ENCODE measurements around the gene FMN1.

Gene FMN1

GRCh38 chr15:33194704-33195670 lies at the start of gene FMN1:
Gene FMN1, minus strand, starts transcription at chr15:33194714. Its CDS starts 39,800 bp downstream, at chr15:33154914.
- peak; percentile 85 for DNase-seq (ENCODE audit: low read depth)

GRCh38 chr15:33243869-33244268 lies 49.4 kb upstream of the FMN1 start:
- no peak for DNase-seq (ENCODE audit: low read depth)

GRCh38 chr15:33243393-33243792 lies 48.9 kb upstream of the FMN1 start:
- no peak for DNase-seq (ENCODE audit: low read depth)

- DNase-seq (ENCODE audit: low read depth) = no peak
These were observed 48.2 kb upstream of the FMN1 start for GRCh38 chr15:33242669-33243191.

GRCh38 chr15:33242165-33242564 lies 47.7 kb upstream of the FMN1 start:
- no peak for DNase-seq (ENCODE audit: low read depth)

- no peak for DNase-seq (ENCODE audit: low read depth)
These were observed 42.5 kb upstream of the FMN1 start for GRCh38 chr15:33236841-33237509.

- no peak for DNase-seq (ENCODE audit: low read depth)
These were observed 39.5 kb upstream of the FMN1 start for GRCh38 chr15:33234020-33234461.

- peak; percentile 23 for DNase-seq (ENCODE audit: low read depth)
These were observed 32.2 kb upstream of the FMN1 start for GRCh38 chr15:33226559-33227181.

- no peak for DNase-seq (ENCODE audit: low read depth)
These were observed 23.6 kb upstream of the FMN1 start for GRCh38 chr15:33218071-33218491.

- DNase-seq (ENCODE audit: low read depth) = no peak
These were observed 21.7 kb upstream of the FMN1 start for GRCh38 chr15:33215941-33216872.

- DNase-seq (ENCODE audit: low read depth) = no peak
These were observed 16.8 kb upstream of the FMN1 start for GRCh38 chr15:33211176-33211808.

- no peak for DNase-seq (ENCODE audit: low read depth)
These were observed 15.3 kb upstream of the FMN1 start for GRCh38 chr15:33209575-33210481.

GRCh38 chr15:33207646-33208045 lies 13.1 kb upstream of the FMN1 start:
- no peak for DNase-seq (ENCODE audit: low read depth)

GRCh38 chr15:33206366-33206765 lies 11.9 kb upstream of the FMN1 start:
- no peak for DNase-seq (ENCODE audit: low read depth)

- DNase-seq (ENCODE audit: low read depth) = no peak
These were observed 10.4 kb upstream of the FMN1 start for GRCh38 chr15:33204926-33205325.

GRCh38 chr15:33204087-33204486 lies 9.6 kb upstream of the FMN1 start:
- DNase-seq (ENCODE audit: low read depth) = no peak

GRCh38 chr15:33201491-33202231 lies 7.1 kb upstream of the FMN1 start:
- DNase-seq (ENCODE audit: low read depth) = peak; percentile 33

- DNase-seq (ENCODE audit: low read depth) = no peak
These were observed 6.4 kb upstream of the FMN1 start for GRCh38 chr15:33200903-33201302.

- DNase-seq (ENCODE audit: low read depth) = no peak
These were observed 5.9 kb upstream of the FMN1 start for GRCh38 chr15:33200444-33200843.

Data from activated T-helper 9 cell treated with anti-CD3 and anti-CD28 coated beads, Interleukin-2, amount 50 U/mL, for 16 hours (primary cell).